B cell (primary cell): ENCODE data around the gene FOXK1.

Source experiments
- CTCF ChIP-seq: fragments of 200-600 bp; IDR thresholded peaks from one replicate; pipeline ENCODE4 v1.8.0; 2022; ENCODE audit warnings: antibody characterized with exemption, mild to moderate bottlenecking
- EZH2 ChIP-seq: IDR thresholded peaks from 2 replicates; pipeline ENCODE4 v1.6.1; 2012; ENCODE audit warnings: borderline replicate concordance, low read depth, mild to moderate bottlenecking, moderate library complexity, low read length; ENCODE audit not compliant: insufficient read depth, poor library complexity, severe bottlenecking

GRCh38 chr7:4665661-4666060 lies 16.4 kb upstream of the FOXK1 start:
- TF ChIP-seq CTCF (no peak), EZH2 (no peak)
